HG03354 (cell line): ENCODE results near the gene OVOL1.
"Not testable (repeated sequence)": the region's sequence is repeated elsewhere in the genome, so short reads cannot be mapped to it uniquely, and the experiment has no call there.

Experiments used
- ATAC-seq: cut with Tn5 transposase; IDR thresholded peaks from one replicate; pipeline ENCODE4 v1.9.1; 2021; ENCODE audit warnings: mild to moderate bottlenecking; ENCODE audit not compliant: unreplicated experiment, poor library complexity, severe bottlenecking

Gene OVOL1

DNA sequence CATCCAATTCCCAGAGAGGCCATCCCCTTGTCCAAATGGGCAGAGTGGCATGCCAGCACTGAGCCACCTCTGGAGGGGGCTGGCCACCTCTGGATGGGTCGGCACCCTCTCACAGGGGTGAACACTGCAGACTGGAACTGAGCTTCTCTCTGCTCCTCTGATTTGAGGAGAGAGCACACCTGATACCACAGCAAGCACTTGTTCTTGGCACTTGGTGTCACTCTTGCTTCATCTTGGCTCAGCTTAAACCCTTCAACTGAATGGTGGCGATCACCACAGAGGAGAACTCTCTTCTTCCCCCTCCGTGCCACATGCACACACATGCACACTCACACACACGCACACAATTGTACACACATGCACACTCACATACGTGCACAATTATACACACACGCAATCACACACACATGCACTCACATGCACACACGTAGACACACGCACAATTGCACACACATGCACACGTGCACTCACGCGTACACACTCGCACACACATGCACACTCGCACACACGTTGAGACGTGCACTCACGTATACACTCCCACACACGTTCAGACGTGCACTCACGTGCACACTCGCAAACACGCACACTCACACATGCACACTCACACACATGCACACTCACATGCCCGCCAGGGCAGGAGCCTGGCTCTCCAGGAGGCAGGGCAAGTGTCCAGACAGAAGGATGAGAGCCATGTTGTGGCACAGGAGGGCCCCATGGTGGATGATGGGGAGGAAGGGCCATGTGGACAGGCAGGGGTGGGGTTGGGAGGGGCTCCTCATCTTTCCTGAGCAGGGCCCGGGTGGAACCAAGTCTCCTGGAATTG, 23.4 kb downstream of the OVOL1 start:
- ATAC-seq = no peak

GRCh38 chr11:65811764-65812475, 25.1 kb downstream of the OVOL1 start:
- ATAC-seq = no peak

DNA sequence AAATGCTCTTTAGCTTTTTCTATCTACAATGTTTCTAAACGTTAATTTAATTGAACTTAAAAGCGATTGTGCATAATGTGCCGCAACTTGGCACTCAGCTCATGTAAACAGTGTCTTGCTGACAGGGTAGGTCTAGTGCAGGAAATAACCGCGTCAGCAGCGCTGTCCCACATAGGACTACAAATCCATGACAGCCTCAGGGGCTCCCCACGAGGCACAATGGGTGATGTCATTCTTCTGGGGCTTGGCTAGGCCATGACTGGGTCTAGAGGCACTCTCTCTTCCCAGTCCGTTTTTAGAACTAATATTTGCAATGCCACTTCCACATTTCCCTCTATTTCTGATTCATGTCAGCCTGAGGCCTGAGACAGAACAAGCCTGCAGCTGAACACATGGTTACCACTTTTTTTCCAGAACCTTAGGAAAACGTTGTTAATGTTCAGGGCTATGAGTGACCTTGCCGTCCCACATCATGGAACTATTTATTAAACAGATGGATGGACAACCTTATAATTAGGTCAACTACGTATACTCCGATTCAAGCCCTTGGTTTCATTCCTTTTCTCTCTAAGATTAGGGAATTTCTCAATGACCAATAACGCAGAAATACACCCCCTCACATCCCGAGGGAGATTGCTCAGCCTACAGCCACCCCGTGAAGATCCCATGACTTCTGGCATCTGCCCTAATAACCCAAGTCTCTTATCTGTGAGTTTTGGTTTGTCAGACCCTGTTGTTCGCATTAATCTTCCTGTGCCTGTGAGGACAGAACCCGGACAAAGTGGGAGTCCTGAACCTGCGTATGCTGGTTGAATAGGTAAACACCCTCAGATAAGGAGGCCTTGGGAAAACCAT, 27.5 kb downstream of the OVOL1 start:
- no peak for ATAC-seq

- ATAC-seq = no peak
Observed at GRCh38 chr11:65814986-65815565, 28.2 kb downstream of the OVOL1 start.

- ATAC-seq = no peak
Observed at GRCh38 chr11:65816696-65817095, 29.8 kb downstream of the OVOL1 start.

DNA sequence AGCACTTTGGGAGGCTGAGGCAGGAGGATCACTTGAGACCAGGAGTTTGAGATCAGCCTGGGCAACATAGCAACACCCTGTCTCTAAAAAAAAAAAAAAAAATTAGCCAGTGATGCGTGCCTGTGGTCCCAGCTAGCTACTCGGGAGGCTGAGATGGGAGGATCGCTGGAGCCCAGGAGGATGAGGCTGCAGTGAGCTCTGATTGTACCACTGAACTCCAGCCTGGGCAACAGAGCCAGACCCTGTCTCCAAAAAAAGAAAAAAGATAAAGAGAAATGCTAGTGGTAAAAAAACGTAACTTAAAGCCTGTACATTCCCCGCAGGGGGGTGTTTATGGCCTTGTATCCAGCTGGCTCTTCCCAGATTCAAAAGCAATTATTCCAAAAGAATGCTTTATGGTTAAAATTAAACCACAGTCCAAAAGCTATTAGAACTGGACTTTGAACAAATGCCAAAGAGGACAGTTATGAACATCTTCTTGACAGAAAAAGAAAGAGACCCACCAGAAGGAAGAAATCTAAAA, 30.5 kb downstream of the OVOL1 start:
- no peak for ATAC-seq

DNA sequence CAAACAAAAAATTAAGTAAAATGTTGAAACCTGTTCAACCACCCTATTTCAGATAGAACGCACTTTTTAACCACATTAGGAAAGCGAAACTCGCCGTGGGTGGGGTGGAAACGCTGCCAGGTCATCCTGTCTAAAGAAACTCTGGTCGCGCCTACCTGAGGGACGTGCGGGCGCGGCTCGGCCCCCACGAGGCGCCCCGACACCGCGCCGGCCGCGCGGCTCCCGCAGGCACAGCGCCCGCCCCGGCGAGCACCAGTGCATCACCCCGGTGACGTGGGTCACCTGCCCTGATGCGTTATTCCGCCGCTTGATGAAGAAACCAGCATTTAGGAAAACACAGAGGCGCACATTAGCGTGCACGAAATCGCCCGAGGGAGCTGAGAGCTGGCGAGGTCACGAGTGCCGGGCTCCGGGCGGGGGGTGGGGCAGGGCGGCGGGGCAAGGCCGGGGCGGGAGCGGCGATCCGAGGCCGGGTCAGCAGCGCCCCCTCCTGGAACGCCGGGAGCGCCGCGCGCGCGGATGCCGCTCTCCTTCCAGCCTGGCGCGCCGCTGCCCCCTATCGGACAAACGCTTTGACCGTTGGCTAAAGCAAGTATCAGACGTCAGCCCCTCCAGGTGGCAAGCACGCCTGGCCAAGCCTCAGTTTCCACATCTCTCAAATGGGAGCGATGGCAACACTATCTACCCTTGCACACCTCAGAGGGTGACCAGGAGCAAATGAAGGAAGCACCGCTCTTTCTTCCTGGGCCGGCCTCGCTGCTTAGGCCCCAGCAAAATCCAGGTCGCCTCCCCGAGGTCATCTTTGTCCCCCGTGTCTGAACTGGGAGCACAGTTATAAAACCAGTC, 31.2 kb downstream of the OVOL1 start:
- ATAC-seq = peak; percentile 90

DNA sequence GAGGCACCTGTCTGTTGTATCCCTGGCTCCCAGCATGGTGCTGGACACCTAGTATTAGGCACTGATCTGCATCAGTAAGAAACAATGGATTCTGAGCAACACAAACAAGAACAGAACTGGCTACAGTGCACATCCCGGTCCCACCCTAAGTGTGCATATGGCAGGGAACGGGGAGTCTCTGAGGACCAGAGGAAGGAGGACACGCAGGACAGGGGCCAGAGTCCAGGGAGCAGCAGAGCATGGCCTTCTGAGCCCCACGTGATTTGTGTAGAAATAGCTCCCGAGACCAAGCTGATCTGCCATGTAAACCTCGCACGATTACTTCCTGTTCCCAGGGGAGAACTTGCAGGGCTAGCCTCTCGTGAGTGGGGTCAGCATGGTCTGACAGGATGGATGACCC, 34.2 kb downstream of the OVOL1 start:
- ATAC-seq = no peak

GRCh38 chr11:65822776-65823528, 36.1 kb downstream of the OVOL1 start:
- ATAC-seq = no peak

- no peak for ATAC-seq
Observed at GRCh38 chr11:65826984-65827735, 40.3 kb downstream of the OVOL1 start.

DNA sequence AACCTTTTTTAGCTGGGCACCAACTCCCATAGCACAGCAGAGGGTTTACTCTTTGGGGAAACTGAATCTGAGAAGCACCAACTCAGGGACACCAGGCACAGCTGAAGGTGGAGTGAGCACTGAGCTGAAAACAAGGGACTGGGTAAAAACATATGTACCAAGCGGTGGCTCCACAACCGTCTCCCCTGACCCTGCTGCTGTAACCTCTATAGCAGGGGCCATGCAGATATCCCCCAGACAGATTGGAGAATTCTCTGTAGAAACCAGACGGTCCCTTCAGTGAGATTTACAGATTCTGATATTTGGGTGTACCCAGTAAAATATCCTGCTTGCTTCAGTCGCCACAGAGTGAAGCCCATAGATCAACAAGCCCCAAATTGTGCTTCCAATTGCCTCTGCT, 42.6 kb downstream of the OVOL1 start:
- no peak for ATAC-seq

DNA sequence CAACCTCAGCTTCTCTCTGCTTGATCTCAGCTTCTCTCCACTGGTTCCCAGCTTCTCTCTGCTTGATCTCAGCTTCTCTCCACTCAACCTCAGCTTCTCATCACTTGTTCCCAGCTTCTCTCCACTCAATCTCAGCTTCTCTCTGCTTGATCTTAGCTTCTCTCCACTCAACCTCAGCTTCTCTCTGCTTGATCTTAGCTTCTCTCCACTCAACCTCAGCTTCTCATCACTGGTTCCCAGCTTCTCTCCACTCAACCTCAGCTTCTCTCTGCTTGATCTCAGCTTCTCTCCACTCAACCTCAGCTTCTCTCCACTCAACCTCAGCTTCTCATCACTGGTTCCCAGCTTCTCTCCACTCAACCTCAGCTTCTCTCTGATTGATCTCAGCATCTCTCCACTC, 45.4 kb downstream of the OVOL1 start:
- not testable (repeated sequence) for ATAC-seq

- peak; percentile 97 for ATAC-seq
Observed at GRCh38 chr11:65833297-65834030, 46.6 kb downstream of the OVOL1 start, which contains the start of gene SNX32. TSS of gene SNX32 (plus strand) at chr11:65833963. CDS start at chr11:65834066, 103 bp downstream.

- ATAC-seq = no peak
Observed at GRCh38 chr11:65834202-65834601, 47.3 kb downstream of the OVOL1 start.

DNA sequence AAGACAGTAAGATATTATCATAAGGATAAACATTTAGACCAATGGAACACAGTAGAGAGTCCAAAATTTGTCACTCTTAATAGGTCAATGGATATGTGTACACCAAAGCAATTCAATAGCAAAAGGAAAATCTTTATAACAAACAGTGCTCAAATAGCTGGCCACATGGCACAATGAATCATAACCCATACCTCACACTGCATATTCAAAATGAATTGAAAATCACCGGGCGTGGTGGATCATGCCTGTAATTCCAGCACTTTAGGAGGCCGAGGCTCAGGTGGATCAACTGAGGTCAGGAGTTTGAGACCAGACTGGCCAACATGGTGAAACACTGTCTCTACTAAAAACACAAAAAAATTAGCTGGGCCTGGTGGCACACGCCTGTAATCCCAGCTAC, 55.3 kb downstream of the OVOL1 start:
- no peak for ATAC-seq

GRCh38 chr11:65843811-65844210, 56.9 kb downstream of the OVOL1 start:
- no peak for ATAC-seq
